HG03521 (cell line): ENCODE results near the gene IPO8.
"Not testable (repeated sequence)": the region's sequence is repeated elsewhere in the genome, so short reads cannot be mapped to it uniquely, and the experiment has no call there.

Experiments used
- ATAC-seq: cut with Tn5 transposase; IDR thresholded peaks from one replicate; pipeline ENCODE4 v1.9.1; 2021; ENCODE audit warnings: mild to moderate bottlenecking, moderate library complexity; ENCODE audit not compliant: unreplicated experiment

Gene IPO8

GRCh38 chr12:30691122-30691879 lies 4.4 kb downstream of the IPO8 start:
- no peak for ATAC-seq

GRCh38 chr12:30687265-30687986 lies 8.2 kb downstream of the IPO8 start:
- no peak for ATAC-seq

- no peak for ATAC-seq
Observed at GRCh38 chr12:30679241-30679640, 16.4 kb downstream of the IPO8 start.

GRCh38 chr12:30678221-30678620 lies 17.4 kb downstream of the IPO8 start:
- no peak for ATAC-seq

GRCh38 chr12:30661210-30661609 lies 34.5 kb downstream of the IPO8 start:
- ATAC-seq: no peak

- no peak for ATAC-seq
Observed at GRCh38 chr12:30652034-30652696, 43.5 kb downstream of the IPO8 start.

- no peak for ATAC-seq
Observed at GRCh38 chr12:30646821-30647220, 48.8 kb downstream of the IPO8 start.

- ATAC-seq: no peak
Observed at GRCh38 chr12:30643366-30643765, 52.3 kb downstream of the IPO8 start.

GRCh38 chr12:30640392-30640791 lies 55.3 kb downstream of the IPO8 start:
- ATAC-seq: no peak

GRCh38 chr12:30635385-30635784 lies 60.3 kb downstream of the IPO8 start:
- no peak for ATAC-seq

GRCh38 chr12:30631740-30632139 lies 63.9 kb downstream of the IPO8 start:
- ATAC-seq: no peak

GRCh38 chr12:30630979-30631285 lies 64.7 kb downstream of the IPO8 start:
- ATAC-seq: no peak

GRCh38 chr12:30630076-30630978 lies 65.3 kb downstream of the IPO8 start:
- no peak for ATAC-seq

GRCh38 chr12:30626847-30627246 lies 68.8 kb downstream of the IPO8 start:
- ATAC-seq: no peak

- no peak for ATAC-seq
Observed at GRCh38 chr12:30624009-30624408, 71.7 kb downstream of the IPO8 start.

- ATAC-seq: peak; percentile 67
Observed at GRCh38 chr12:30622509-30622908, 73.2 kb downstream of the IPO8 start.

GRCh38 chr12:30621663-30622241 lies 73.9 kb downstream of the IPO8 start:
- ATAC-seq: not testable (repeated sequence)

GRCh38 chr12:30617346-30618016 lies 78.2 kb downstream of the IPO8 start:
- no peak for ATAC-seq

GRCh38 chr12:30614031-30614430 lies 81.6 kb downstream of the IPO8 start:
- no peak for ATAC-seq
